Measurements from ENCODE around the gene MYL2. TPM values are rescaled to one million over a fixed set of nuclear protein-coding genes. Genes with fewer than 3 reads are reported as not detected.

The MYL2 gene
- total and polyA plus RNA-seq, 2 experiments from 2014 or later, result not detected

GRCh38 chr12:110941391-110941790, 21.0 kb upstream of the MYL2 start:
- no peaks in the 10 kb centered on the region for H4K20me1 ChIP-seq (replicated peaks; ENCODE audit: insufficient read depth)
- H3K4me3 ChIP-seq, result no peak overlapping the region
- peaks cover 12% of the 10 kb centered on the region for H3K4me1 ChIP-seq (ENCODE audit: insufficient read depth)
- no peaks in the 10 kb centered on the region for H3F3A ChIP-seq (replicated peaks; ENCODE audit: low read depth)
- Mint-ChIP-seq H3K27me3 (ENCODE audit: insufficient read depth, low read depth, poor library complexity) (peaks cover 8% of the 10 kb centered on the region), H3K36me3 (ENCODE audit: low read depth) (peaks cover 32% of the 10 kb centered on the region), H3K27ac (no peak overlapping the region), H3K4me1 (peaks cover 18% of the 10 kb centered on the region), H3K9me3 (peaks cover 15% of the 10 kb centered on the region), H3K4me3 (no peak overlapping the region)
- no peak overlapping the region for H3K27ac ChIP-seq (ENCODE audit: low read depth)
- no peak overlapping the region for H3K4me2 ChIP-seq
- H2AFZ ChIP-seq, result no peak overlapping the region
- H3K36me3 ChIP-seq (ENCODE audit: insufficient read depth), result 0 out of 2 replicates have a peak, but pooled peaks cover 2% of the 10 kb centered on the region
- H3K79me2 ChIP-seq (replicated peaks; ENCODE audit: insufficient read depth), result no peaks in the 10 kb centered on the region
- no peaks in the 10 kb centered on the region for H3K27me3 ChIP-seq (ENCODE audit: insufficient read depth)
- DNase-seq (ENCODE audit: low spot score) (no peak), ATAC-seq (no peak)
- H3K9me2 ChIP-seq (ENCODE audit: insufficient read depth), result 0 out of 2 replicates have a peak, but pooled peaks cover 10% of the 10 kb centered on the region
- no peak for TF ChIP-seq CTCF (conservative IDR thresholded peaks at IDR 0.05; ENCODE audit: low read depth in 2 of 2)
- TF ChIP-seq CREB1 (CRISPR knock-in tag; IDR thresholded peaks at IDR 0.05; ENCODE audit: low read depth), result no peak
- TF ChIP-seq ZNF331 (CRISPR knock-in tag; IDR thresholded peaks at IDR 0.05; ENCODE audit: low read depth), result no peak
- no peak for TF ChIP-seq STAT1 (IDR thresholded peaks at IDR 0.05; ENCODE audit: unreplicated experiment)
- TF ChIP-seq, protein P1, sequence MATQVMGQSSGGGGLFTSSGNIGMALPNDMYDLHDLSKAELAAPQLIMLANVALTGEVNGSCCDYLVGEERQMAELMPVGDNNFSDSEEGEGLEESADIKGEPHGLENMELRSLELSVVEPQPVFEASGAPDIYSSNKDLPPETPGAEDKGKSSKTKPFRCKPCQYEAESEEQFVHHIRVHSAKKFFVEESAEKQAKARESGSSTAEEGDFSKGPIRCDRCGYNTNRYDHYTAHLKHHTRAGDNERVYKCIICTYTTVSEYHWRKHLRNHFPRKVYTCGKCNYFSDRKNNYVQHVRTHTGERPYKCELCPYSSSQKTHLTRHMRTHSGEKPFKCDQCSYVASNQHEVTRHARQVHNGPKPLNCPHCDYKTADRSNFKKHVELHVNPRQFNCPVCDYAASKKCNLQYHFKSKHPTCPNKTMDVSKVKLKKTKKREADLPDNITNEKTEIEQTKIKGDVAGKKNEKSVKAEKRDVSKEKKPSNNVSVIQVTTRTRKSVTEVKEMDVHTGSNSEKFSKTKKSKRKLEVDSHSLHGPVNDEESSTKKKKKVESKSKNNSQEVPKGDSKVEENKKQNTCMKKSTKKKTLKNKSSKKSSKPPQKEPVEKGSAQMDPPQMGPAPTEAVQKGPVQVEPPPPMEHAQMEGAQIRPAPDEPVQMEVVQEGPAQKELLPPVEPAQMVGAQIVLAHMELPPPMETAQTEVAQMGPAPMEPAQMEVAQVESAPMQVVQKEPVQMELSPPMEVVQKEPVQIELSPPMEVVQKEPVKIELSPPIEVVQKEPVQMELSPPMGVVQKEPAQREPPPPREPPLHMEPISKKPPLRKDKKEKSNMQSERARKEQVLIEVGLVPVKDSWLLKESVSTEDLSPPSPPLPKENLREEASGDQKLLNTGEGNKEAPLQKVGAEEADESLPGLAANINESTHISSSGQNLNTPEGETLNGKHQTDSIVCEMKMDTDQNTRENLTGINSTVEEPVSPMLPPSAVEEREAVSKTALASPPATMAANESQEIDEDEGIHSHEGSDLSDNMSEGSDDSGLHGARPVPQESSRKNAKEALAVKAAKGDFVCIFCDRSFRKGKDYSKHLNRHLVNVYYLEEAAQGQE (IDR thresholded peaks at IDR 0.05; ENCODE audit: unreplicated experiment), result no peak
- no peak for TF ChIP-seq ZNF114 (CRISPR knock-in tag; IDR thresholded peaks at IDR 0.05)
- no peak for TF ChIP-seq POLR2AphosphoS5 (IDR thresholded peaks at IDR 0.05; ENCODE audit: low read depth)
- no peak for TF ChIP-seq NANOG (IDR thresholded peaks at IDR 0.05; ENCODE audit: borderline replicate concordance)
- no peak for TF ChIP-seq ZNF462 (CRISPR knock-in tag; IDR thresholded peaks at IDR 0.05)
- TF ChIP-seq EZH2 (IDR thresholded peaks at IDR 0.05; ENCODE audit: low read depth, unreplicated experiment), result no peak
